ENCODE results near the gene ZMAT3.

- no peak for TF ChIP-seq ATF3 (IDR thresholded peaks at IDR 0.05)
- TF ChIP-seq, protein P1, sequence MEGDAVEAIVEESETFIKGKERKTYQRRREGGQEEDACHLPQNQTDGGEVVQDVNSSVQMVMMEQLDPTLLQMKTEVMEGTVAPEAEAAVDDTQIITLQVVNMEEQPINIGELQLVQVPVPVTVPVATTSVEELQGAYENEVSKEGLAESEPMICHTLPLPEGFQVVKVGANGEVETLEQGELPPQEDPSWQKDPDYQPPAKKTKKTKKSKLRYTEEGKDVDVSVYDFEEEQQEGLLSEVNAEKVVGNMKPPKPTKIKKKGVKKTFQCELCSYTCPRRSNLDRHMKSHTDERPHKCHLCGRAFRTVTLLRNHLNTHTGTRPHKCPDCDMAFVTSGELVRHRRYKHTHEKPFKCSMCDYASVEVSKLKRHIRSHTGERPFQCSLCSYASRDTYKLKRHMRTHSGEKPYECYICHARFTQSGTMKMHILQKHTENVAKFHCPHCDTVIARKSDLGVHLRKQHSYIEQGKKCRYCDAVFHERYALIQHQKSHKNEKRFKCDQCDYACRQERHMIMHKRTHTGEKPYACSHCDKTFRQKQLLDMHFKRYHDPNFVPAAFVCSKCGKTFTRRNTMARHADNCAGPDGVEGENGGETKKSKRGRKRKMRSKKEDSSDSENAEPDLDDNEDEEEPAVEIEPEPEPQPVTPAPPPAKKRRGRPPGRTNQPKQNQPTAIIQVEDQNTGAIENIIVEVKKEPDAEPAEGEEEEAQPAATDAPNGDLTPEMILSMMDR (IDR thresholded peaks at IDR 0.05; ENCODE audit: low read depth, low read length, missing input control): no peak
- no peak for TF ChIP-seq REST (IDR thresholded peaks at IDR 0.05)
Observed at GRCh38 chr3:179100652-179101051, 29.0 kb upstream of the ZMAT3 start.

Measured in liver (tissue), 3 donors.